Uterus (tissue), 4 donors: ENCODE data around the gene PDE3B. TPM values are rescaled to one million over a fixed set of nuclear protein-coding genes. Genes with fewer than 3 reads are reported as not detected.
"Not testable (repeated sequence)": the region's sequence is repeated elsewhere in the genome, so short reads cannot be mapped to it uniquely, and the experiment has no call there.

Experiments
- DNase-seq, 2 donors: peaks; one replicate each; pipeline ENCODE4 v3.0.0-alpha.2; 2019 to 2020
- H3K27ac ChIP-seq, 2 donors: fragments of 200-600 bp; sonication (generic); 1 replicate in 1 of 2; 2 replicates in 1 of 2; pipeline ENCODE4 v1.5.1; 2016 to 2018
- H3K27me3 ChIP-seq, 2 donors: fragments of 200-600 bp; sonication (generic); one replicate each; pipeline ENCODE4 v1.5.1; 2018 to 2019; ENCODE audit warnings: control low read depth in 1 of 2
- H3K36me3 ChIP-seq, 2 donors: fragments of 200-600 bp; sonication (generic); one replicate each; pipeline ENCODE4 v1.5.1; 2019; ENCODE audit warnings: control low read depth in 1 of 2
- H3K4me1 ChIP-seq, 2 donors: fragments of 200-600 bp; sonication (generic); one replicate each; pipeline ENCODE4 v1.5.1; 2018 to 2019; ENCODE audit warnings: control low read depth in 1 of 2
- H3K4me3 ChIP-seq, 2 donors: fragments of 200-600 bp; sonication (generic); 1 replicate in 1 of 2; 2 replicates in 1 of 2; pipeline ENCODE4 v1.5.1; 2018 to 2019; ENCODE audit warnings: mild to moderate bottlenecking in 1 of 2
- H3K9me3 ChIP-seq, 2 donors: fragments of 200-600 bp; sonication (generic); one replicate each; pipeline ENCODE4 v1.5.1; 2019; ENCODE audit warnings: control low read depth in 1 of 2
- POLR2A ChIP-seq, 2 donors: fragments of 450-650 bp; IDR thresholded peaks; one replicate each; pipeline ENCODE4 v1.6.1; 2016; ENCODE audit warnings: antibody characterized with exemption in 2 of 2, mild to moderate bottlenecking in 1 of 2, moderate library complexity in 1 of 2
- intact Hi-C: fragments of 100-400 bp; cut with DNase I; formaldehyde crosslinking; loops from one replicate; pipeline ENCODE4 v1.15.1; 2023; ENCODE audit warnings: low total_unique reads
- total RNA-seq, 4 donors: library from RNA; depleted of rRNA in 3 of 4; stranded (reverse); fragments of >200 nt in 3 of 4; gene quantifications; one replicate each; pipeline versions ENCODE4 v1.1.0 to v1.2.4, GENCODE V29; 2014 to 2023
- TF ChIP-seq, protein P1 (sequence below), 4 experiments: fragments of 200-600 bp in 2 of 4; fragments of 450-650 bp in 2 of 4; sonication (generic) in 2 of 4; IDR thresholded peaks; one replicate each; pipeline ENCODE4 v1.5.1; 2016 to 2019; ENCODE audit warnings: antibody characterized with exemption in 4 of 4, mild to moderate bottlenecking in 2 of 4, moderate library complexity in 1 of 4
- donor health status: DM: yes; HTN: yes; CAD: no.

PDE3B gene
- total RNA-seq, 4 donors from 2014 or later: 1.5 to 10.8 (median 3.9) TPM

DNA sequence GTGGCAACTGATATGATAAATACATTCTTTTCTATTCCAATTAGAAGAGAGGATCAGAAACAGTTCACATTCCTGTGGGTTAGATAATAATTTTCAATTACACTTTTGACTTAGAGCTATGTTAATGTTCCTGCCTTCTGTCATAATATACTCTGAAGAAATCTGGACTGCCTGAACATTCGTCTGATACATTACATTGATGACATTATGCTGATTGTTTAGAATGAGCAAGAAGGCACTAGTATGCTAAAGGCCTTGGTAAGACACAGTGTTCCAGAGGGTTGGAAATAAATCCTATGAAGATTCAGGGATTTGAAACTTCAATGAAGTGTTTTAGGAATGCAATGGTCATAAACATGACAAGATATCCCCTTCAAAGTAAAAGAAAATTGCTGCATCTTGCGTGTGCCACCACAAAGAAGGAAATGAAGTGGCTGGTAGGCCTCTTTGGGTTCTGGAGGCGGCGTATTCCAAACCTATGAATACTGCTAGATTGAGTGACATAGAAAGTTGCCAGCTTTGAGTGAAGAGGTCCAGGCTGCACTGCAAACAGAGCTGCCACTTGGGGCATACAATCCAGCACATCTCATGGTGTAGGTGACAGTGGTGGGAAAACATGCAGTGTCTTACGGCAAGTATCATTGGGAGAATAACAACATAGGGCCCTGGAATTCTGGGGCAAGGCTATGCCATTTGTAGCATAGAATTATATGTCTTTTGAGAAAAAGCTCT, 21.2 kb upstream of the PDE3B start:
- no peaks in the 10 kb centered on the region for H3K36me3 ChIP-seq
- H3K27ac ChIP-seq: no peak overlapping the region
- H3K4me1 ChIP-seq: no peaks in the 10 kb centered on the region
- intact Hi-C loops: no loop called here
- H3K27me3 ChIP-seq: no peaks in the 10 kb centered on the region
- DNase-seq: no peak
- TF ChIP-seq POLR2A (IDR thresholded peaks at IDR 0.05): no peak
- TF ChIP-seq, protein P1, sequence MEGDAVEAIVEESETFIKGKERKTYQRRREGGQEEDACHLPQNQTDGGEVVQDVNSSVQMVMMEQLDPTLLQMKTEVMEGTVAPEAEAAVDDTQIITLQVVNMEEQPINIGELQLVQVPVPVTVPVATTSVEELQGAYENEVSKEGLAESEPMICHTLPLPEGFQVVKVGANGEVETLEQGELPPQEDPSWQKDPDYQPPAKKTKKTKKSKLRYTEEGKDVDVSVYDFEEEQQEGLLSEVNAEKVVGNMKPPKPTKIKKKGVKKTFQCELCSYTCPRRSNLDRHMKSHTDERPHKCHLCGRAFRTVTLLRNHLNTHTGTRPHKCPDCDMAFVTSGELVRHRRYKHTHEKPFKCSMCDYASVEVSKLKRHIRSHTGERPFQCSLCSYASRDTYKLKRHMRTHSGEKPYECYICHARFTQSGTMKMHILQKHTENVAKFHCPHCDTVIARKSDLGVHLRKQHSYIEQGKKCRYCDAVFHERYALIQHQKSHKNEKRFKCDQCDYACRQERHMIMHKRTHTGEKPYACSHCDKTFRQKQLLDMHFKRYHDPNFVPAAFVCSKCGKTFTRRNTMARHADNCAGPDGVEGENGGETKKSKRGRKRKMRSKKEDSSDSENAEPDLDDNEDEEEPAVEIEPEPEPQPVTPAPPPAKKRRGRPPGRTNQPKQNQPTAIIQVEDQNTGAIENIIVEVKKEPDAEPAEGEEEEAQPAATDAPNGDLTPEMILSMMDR (IDR thresholded peaks at IDR 0.05): no peak
- H3K4me3 ChIP-seq: no peak overlapping the region
- H3K9me3 ChIP-seq: no peaks in the 10 kb centered on the region

DNA sequence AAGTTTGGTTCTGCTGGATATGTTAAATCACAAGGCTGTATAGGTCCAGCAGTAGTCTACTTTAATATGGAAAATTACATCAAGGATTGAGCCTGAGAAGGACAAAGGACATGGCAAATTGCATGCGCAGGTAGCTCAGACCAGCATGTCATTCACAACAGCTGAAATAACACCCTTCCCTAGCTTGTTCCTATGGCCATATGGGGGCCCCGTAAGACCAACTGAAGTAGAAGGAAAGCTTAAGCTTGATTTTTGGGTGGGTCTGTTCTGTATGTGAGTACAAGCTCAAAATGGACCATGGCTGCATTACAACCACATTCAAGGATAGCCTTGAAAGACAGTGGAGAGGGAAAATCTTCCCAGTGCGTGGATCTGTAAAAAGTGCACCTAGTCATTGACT, 20.6 kb upstream of the PDE3B start:
- intact Hi-C loops: no loop called here
- no peak overlapping the region for H3K27ac ChIP-seq

DNA sequence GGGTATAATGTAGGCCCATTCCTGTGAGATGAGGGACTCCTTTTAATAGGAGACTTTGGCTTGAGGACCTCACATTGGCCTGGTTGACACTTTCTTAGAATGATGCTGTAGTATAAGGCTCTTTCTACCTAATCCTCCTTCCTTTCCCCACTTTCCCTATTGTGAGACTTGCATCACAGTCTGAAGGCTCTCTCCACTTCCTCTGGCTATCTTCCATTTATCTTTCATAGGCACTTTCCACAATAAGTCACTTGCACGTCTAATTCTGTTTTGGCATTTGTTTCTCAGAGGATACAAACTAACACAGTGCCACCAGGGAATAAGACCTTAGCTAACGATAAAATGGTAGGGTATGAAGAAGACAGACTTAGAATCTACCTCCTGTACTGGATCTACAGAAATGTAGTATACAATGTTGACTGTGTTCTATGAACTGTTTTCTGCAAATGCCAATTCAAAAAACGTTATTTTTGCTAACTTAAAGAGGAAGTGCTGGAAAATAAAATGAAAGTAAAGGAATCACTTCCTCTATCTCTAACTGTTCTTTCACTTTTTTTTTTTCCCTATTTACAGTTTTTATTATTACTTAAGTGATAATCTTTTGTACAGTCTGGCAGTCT, 17.9 kb upstream of the PDE3B start:
- DNase-seq: no peak
- no peaks in the 10 kb centered on the region for H3K36me3 ChIP-seq
- no peak overlapping the region for H3K4me3 ChIP-seq
- H3K27me3 ChIP-seq: no peaks in the 10 kb centered on the region
- no peaks in the 10 kb centered on the region for H3K9me3 ChIP-seq
- no peaks in the 10 kb centered on the region for H3K4me1 ChIP-seq
- intact Hi-C loops: no loop called here
- TF ChIP-seq POLR2A (IDR thresholded peaks at IDR 0.05): no peak
- TF ChIP-seq, protein P1 (IDR thresholded peaks at IDR 0.05): no peak
- no peak overlapping the region for H3K27ac ChIP-seq

More for the DNA sequence above, 20.6 kb upstream of the PDE3B start:
- Histone ChIP-seq H3K4me3 (no peak overlapping the region), H3K27me3 (no peaks in the 10 kb centered on the region), H3K36me3 (no peaks in the 10 kb centered on the region), H3K4me1 (no peaks in the 10 kb centered on the region), H3K9me3 (no peaks in the 10 kb centered on the region)
- no peak for DNase-seq
- TF ChIP-seq, protein P1 (IDR thresholded peaks at IDR 0.05): no peak
- no peak for TF ChIP-seq POLR2A (IDR thresholded peaks at IDR 0.05)

DNA sequence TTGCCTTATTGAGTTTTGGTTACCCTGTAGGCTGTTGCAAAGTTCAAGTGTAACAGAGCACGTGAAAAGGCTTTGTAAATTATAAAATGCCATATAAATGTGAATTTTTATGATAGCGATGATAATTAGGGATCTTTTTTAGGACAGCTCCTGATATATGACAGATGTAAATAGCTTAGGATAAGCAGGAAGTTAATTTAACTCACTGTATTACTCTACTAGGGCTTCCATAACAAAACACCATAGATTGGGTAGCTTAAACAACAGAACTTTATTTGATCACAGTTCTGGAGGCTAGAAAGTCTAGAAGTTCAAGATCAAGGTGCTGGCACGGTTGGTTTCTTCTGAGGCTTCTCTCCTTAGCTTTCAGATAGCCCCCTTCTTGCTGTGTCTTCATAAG, 17.0 kb upstream of the PDE3B start:
- DNase-seq: no peak
- no peak for TF ChIP-seq POLR2A (IDR thresholded peaks at IDR 0.05)
- TF ChIP-seq, protein P1 (IDR thresholded peaks at IDR 0.05): no peak
- no peaks in the 10 kb centered on the region for H3K9me3 ChIP-seq

DNA sequence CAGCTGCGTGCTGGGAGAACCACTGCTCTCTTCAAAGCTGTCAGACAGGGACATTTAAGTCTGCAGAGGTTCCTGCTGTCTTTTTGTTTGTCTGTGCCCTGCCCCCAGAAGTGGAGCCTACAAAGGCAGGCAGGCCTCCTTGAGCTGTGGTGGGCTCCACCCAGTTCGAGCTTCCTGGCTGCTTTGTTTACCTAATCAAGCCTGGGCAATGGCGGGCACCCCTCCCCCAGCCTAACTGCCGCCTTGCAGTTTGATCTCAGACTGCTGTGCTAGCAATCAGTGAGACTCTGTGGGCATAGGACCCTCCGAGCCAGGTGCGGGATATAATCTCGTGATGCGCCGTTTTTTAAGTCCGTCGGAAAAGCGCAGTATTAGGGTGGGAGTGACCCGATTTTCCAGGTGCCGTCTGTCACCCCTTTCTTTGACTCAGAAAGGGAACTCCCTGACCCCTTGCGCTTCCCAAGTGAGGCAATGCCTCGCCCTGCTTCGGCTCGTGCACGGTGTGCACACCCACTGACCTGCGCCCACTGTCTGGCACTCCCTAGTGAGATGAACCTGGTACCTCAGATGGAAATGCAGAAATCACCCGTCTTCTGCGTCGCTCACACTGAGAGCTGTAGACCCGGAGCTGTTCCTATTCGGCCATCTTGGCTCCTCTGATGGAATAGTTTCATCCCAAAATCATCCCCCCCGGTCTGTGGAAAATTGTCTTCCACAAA, 9.9 kb upstream of the PDE3B start:
- H3K4me3 ChIP-seq, H3K9me3 ChIP-seq, H3K36me3 ChIP-seq, intact Hi-C loops, H3K27ac ChIP-seq, DNase-seq, H3K4me1 ChIP-seq, H3K27me3 ChIP-seq: not testable (repeated sequence)

More for the DNA sequence above, 17.0 kb upstream of the PDE3B start:
- Histone ChIP-seq H3K27ac (no peak overlapping the region), H3K4me1 (no peaks in the 10 kb centered on the region), H3K27me3 (no peaks in the 10 kb centered on the region), H3K4me3 (no peak overlapping the region), H3K36me3 (no peaks in the 10 kb centered on the region)
- intact Hi-C loops: no loop called here
